ENCODE data around the gene COL5A1. TPM values are rescaled to one million over a fixed set of nuclear protein-coding genes. Genes with fewer than 3 reads are reported as not detected.

The COL5A1 gene
- total and polyA plus RNA-seq, 2 experiments from 2014 or later: 2.5 to 13.1 TPM

- no peaks in the 10 kb centered on the region for H3F3A ChIP-seq (replicated peaks; ENCODE audit: low read depth)
- H3K27me3 Mint-ChIP-seq (ENCODE audit: insufficient read depth, low read depth, poor library complexity): no peaks in the 10 kb centered on the region
- H3K4me2 ChIP-seq: no peak overlapping the region
- no peak overlapping the region for H3K4me3 Mint-ChIP-seq
- no peaks in the 10 kb centered on the region for H3K9me2 ChIP-seq (ENCODE audit: insufficient read depth)
- no peak for ATAC-seq
- H3K36me3 Mint-ChIP-seq (ENCODE audit: low read depth): no peaks in the 10 kb centered on the region
- no peak for TF ChIP-seq JUNB (IDR thresholded peaks at IDR 0.05; ENCODE audit: unreplicated experiment)
- TF ChIP-seq EZH2phosphoT487 (IDR thresholded peaks at IDR 0.05; ENCODE audit: unreplicated experiment): no peak
- no peak for TF ChIP-seq CREB1 (CRISPR knock-in tag; IDR thresholded peaks at IDR 0.05; ENCODE audit: low read depth)
- TF ChIP-seq NANOG (IDR thresholded peaks at IDR 0.05; ENCODE audit: borderline replicate concordance): no peak
- no peak for TF ChIP-seq ZNF331 (CRISPR knock-in tag; IDR thresholded peaks at IDR 0.05; ENCODE audit: low read depth)
- no peak for TF ChIP-seq ZNF114 (CRISPR knock-in tag; IDR thresholded peaks at IDR 0.05)
- no peak for TF ChIP-seq REST (IDR thresholded peaks at IDR 0.05; ENCODE audit: unreplicated experiment)
- no peak for TF ChIP-seq ETS1 (IDR thresholded peaks at IDR 0.05)
- TF ChIP-seq EZH2 (IDR thresholded peaks at IDR 0.05; ENCODE audit: low read depth, unreplicated experiment): no peak
- no peak for TF ChIP-seq CTCF (conservative IDR thresholded peaks at IDR 0.05; ENCODE audit: low read depth in 2 of 2)
- TF ChIP-seq STAT1 (IDR thresholded peaks at IDR 0.05; ENCODE audit: unreplicated experiment): no peak
- H3K79me2 ChIP-seq (replicated peaks; ENCODE audit: insufficient read depth): no peaks in the 10 kb centered on the region
- DNase-seq (ENCODE audit: low spot score): no peak
- no peak overlapping the region for H2AFZ ChIP-seq
- H3K4me1 ChIP-seq (ENCODE audit: insufficient read depth): no peaks in the 10 kb centered on the region
- H3K27me3 ChIP-seq (ENCODE audit: insufficient read depth): no peaks in the 10 kb centered on the region
- no peaks in the 10 kb centered on the region for H3K36me3 ChIP-seq (ENCODE audit: insufficient read depth)
- no peak overlapping the region for H3K4me3 ChIP-seq
- no peak overlapping the region for H3K27ac Mint-ChIP-seq
- no peaks in the 10 kb centered on the region for H4K20me1 ChIP-seq (replicated peaks; ENCODE audit: insufficient read depth)
- H3K27ac ChIP-seq (ENCODE audit: low read depth): no peak overlapping the region
- H3K9me3 Mint-ChIP-seq: no peaks in the 10 kb centered on the region
- no peaks in the 10 kb centered on the region; the same call in 2 of the 3 replicates for H3K4me1 Mint-ChIP-seq
Observed at GRCh38 chr9:134777153-134777552, 135.6 kb downstream of the COL5A1 start.

Measured in GM23338 (cell line).